NCI-H128 (cell line): ENCODE measurements around the gene PLEKHN1.

Experiments used
- DNase-seq: peaks from one replicate; lab custom pipeline; 2025; ENCODE audit not compliant: unreplicated experiment; lab: John Stamatoyannopoulos, UW

The PLEKHN1 gene

DNA sequence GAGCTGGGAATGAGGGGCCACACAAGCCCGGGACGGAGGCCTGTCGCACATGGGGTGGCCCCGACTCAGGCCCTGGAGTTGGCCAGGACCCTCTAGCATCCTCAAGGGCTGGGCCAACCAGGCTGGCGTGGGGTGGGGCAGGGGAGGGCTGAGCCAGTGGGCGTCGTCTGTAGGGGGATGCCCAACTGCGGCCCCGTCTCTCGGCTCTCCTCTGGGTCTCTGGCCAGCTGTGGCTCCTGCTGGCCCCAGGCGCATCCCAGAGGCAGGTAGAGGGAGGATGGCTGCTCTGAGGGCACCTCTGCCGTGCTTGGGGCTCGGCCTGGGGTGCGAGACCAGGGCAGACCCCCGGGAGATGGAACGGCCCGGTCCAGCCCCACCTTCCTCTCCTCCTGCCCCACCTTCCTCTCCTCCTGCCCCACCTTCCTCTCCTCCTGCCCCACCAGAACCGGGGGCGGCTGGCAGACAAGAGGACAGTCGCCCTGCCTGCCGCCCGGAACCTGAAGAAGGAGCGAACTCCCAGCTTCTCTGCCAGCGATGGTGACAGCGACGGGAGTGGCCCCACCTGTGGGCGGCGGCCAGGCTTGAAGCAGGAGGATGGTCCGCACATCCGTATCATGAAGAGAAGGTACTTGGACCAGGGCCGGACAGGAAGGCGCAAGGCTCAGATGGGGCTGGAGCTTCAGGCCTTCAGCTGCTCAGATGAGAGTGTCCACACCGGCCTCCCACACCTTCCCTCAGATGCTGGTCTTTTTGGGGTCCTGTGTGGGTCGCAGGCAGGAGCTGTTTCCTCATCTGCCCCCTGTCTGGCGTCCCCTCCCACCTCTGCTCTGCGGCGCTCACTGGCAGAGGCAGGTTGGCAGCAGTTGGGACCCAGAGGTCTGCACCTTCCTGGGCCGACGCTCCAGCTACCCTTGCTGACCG is 36.3 kb upstream of the PLEKHN1 start:
- no peak for DNase-seq

DNA sequence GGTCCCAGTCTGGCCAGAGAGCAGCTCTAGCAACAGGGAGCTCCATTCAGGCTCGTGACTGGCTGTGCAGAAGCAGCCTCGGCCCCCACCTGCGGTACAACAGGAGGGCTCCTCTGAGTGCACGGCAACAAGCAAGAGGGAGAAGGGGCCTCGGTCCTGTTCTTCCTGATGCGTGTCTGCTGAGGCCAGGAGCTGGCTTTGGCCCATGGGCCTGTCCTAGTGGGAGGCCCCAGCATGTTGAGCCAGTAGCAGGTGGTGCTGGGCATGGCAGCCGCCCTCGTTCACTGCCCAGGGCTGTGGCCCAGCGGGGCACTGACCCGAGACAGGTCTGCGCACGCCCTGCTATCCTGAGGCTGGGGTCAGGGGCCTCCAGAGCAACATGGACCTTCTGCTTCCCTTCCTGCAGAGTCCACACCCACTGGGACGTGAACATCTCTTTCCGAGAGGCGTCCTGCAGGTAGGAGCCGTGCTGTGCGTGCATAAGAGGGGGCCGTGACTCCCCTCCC is 35.6 kb upstream of the PLEKHN1 start:
- no peak for DNase-seq

DNA sequence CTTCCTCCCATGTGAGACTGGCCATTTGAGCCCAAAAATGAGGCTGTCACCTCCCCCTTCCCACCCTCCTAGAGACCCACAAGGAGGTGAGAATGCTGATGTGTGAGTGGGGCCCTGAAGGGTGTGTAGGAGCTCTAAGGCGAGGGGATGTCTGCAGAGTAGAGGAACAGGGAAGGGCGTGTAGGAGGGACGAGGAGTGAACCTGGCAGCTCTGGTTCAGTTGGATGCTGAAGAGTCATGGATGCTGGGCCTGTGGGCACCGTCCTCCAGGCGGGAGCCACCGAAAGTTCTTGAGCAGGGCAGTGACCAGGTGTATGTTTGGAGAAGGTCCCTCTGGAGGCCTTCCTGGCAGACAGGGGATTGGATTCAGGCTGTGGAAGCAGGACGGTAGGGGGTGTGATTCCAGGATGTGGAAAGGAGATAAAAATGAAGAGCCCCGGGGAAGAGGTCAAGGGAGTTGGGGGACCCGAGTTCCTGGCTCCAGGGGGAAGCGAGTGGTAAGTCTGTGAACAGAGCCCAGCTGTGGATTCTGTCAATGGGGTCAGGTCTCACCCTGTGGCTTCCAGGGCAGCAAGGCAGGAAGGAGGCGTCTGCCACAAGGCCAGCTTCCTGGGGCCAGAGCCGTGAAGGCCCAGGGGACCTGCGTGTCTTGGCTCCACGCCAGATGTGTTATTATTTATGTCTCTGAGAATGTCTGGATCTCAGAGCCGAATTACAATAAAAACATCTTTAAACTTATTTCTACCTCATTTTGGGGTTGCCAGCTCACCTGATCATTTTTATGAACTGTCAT is 34.7 kb upstream of the PLEKHN1 start:
- DNase-seq, result no peak

DNA sequence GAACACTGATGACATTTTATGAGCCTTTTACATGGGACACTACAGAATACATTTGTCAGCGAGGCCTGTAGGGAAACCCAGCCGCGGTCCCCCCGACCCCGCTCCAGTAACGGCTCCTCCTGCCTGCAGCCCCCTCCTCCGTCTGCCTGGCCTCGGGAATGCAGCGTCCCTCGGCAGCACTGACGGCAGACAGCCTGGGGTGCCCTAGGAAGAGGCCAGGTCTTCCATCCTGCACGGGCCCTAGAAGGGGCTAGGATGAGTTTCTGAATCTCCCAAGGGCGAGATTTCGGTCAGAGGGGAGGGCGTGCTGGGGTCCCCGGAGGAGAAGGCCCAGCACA is 34.1 kb upstream of the PLEKHN1 start:
- DNase-seq, result no peak

DNA sequence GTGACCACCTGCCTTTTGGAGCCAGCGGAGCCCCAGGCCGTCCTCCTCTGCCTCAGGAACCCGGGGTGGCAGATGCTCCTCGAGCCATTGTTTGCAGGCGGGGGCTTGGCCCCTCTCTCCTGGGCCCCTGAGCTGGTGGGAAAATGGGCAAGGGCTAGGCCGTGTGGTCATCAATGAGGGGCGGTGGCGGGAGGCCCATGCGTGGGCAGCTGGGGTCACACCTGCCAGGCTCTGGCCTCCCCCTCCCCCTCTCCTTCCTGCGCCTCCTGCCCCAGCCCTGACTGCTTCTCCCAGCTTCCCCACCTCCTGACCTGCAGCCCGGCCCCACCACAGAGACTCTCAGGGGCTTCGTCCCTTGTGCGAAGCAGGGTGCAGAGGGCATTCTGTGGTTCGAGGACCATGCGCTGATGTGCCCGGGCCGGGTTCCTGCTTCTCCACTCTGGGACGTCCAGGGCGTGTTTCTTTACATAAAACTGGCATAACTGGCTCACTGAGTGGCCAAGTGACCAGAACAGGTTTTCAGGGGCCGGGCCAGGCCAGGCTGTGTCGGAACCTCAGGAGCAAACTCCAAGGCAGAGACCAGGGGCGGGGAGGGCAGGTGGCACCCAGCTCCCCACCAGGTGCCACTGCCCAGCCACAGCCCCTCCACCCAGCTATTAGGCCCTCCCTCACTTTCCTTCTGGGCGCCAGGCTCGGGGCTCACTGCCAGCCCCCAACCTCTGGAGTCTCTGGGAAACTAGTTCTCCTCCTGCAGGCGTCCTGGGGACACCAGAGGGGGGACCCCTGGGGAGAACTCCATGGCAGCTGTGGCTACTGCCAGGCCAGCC is 33.3 kb upstream of the PLEKHN1 start:
- no peak for DNase-seq

DNA sequence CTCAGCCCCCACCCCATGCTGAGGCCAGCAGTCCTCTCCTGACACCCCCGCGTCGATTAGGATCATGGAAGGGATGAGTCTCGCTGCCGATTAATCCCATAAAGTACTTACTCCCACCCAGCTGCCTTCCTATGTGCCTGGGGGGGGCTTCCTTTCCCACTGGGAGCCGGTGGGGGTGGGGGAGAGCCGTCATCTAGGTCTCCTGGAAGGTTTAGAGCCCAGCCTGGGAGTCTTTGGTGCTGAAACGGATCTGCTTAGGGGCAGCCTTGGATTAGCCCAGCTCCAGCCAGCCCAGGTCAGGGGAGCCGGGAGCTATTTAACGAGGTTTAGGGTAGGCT is 32.7 kb upstream of the PLEKHN1 start:
- DNase-seq, result no peak

DNA sequence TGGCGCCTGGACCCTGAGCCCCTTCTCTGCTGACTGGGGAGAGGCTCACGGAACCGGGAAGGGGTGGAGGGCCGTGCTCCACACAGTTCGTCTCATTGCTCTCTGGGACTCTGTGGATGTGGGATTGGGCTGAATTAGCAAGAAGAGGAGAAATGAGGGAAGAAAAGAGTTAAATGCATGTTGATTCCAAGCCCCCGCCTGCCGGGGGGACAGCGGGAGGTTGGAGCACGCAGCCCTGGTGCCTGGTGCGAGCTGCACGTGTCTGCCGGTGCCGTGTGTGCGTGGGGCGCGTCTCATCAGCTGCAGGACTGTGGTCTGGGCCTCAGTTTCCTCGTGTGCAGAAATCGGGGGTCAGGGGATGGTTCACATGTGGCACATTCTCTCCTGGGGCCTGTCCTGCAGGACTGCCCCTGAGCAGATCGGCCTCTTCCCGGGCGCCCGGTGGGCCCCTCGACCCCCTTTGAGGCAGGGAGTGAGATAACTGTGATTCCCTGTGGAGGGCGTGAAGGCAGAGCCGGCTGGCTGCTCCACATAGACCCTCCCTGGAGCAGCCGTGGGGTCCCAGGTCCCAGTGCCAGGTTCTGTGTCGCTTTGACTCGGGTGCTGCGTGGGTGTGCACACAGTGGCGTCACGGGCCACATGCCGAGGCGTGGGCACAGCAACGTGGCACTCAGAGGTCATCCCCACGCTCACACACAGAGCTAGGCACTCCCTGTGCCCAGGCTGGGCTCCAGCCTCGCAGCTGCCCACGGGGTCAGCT is 31.1 kb upstream of the PLEKHN1 start:
- no peak for DNase-seq

DNA sequence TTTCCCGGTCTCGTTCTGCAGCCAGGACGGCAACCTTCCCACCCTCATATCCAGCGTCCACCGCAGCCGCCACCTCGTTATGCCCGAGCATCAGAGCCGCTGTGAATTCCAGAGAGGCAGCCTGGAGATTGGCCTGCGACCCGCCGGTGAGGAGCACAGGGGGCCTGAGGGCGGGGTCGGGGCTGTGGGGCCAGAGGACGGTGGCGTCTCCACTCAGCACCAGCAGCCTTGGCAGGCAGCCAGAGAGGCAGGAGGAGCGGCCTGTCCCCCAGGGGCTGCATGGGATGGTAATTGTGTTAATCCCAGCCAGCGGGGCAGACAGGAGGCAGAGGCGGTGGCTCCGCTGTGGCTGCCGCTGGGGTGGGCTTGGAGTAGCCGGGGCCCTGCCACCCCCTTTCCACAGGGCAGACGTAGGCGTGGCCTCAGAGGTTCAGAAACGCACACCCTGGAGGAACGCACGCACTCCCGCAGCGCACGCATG is 30.5 kb upstream of the PLEKHN1 start:
- peak; percentile 73 for DNase-seq

DNA sequence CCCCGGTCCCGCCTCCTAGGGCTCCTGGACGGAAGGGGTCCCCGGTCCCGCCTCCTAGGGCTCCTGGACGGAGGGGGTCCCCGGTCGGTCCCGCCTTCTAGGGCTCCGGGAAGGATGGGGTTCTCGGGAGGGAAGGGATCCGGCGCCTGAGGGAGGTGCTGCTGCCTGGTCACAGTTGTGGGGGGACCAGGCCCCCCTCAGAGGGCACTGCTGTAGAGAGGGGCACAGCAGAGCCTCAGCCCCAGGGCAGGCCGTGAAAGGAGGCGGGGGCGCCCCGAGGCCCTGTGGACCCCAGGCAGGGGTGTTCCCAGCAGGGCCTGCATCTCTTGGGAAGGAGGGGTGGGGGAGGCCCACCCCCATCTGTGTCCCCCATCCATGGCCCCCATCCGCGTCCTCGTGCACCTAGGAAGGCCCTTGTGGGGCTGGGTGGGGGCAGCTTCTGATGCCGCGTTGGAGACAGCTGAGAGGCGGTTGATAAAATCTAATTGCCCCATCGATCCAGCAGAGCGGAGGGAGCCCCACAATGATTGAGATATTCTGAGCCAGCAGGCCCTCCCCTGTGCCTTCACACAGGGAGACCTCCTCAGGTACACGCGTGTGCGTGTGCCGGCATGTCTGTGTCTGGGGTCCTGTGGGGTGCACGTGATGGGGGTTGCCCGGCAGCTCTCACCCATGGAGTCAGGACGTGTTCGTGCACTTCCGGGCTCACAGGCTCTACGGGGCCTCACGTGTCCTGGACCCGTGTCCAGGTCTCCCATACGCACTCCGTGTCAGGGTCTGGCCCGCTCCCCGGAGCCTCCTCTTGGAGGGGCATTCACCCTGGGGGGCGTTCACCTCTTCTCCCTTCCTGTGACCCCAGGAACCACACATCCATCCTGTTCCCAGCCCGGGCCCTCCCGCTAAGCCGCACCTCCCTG is 29.7 kb upstream of the PLEKHN1 start:
- DNase-seq, result no peak

DNA sequence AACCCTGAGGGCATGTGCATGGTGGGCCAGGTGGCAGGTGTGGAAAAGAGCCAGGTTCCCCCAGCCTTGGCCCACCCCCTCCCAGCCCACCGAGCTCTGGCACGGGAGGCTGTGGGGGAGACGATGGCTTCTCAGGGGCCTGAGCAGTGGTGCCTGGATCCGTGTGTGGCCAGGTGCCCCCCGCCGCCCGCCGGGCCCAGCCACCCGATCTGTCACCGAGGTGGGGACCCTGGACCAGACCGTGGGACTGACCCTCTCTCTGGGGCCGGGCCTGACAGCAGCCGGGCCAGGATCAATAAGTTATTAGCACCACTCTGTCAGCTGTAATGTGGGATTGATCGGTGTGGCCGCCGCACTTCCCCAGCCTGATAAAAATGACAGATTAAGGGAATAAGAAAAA is 28.8 kb upstream of the PLEKHN1 start:
- no peak for DNase-seq

DNA sequence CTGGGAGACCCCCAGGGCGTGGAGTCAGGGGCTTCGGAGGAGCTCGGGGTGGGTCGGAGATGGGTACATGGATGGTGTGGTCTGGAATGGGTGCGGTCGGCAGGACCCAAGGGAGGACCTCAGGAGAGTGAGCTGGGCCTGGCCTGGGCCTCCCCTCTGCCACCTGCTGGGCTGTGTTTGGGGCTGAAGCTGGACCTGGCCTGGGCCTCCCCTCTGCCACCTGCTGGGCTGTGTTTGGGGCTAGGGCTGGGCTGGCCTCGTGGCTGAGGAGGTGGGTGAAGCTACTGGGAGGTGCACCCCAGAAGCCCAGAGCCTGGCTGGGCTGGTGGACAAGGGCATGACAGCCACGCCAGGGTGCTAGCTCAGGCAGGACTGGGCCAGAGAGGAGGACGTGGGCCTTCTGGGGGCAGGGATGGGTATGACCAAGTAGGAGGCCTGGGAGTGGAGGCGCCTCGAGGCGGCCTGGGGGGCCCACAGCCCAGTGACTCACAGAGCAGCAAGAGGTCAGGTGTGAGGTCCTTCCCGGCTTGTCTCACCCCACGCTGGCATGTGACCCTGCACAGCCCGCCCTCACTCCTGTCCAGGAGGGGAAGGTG is 28.1 kb upstream of the PLEKHN1 start:
- DNase-seq, result no peak

DNA sequence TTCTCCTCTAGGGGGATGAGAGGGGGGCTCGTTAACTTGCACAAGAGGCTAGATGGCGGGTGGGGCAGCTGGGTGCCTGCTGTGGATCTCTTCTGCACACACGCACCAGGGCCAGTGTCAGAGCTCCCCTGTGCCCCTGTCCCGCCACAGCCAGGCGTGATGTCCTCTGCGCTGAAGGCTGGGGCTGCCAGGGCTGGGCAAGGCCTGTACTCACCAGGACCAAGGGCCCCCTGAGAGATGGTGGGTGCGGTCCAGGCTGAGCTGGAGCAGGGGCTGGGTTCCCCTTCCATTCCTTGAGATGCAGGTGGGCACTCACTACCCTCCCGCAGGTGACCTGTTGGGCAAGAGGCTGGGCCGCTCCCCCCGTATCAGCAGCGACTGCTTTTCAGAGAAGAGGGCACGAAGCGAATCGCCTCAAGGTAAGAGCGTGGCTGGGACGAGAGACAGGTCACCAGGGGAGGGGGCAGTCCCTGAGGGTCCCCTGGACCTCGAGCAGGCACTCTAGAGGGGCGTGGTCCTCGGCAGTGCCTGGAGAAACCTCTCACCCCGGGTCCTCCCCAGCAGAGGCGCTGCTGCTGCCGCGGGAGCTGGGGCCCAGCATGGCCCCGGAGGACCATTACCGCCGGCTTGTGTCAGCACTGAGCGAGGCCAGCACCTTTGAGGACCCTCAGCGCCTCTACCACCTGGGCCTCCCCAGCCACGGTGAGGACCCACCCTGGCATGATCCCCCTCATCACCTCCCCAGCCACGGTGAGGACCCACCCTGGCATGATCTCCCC is 27.4 kb upstream of the PLEKHN1 start:
- no peak for DNase-seq

DNA sequence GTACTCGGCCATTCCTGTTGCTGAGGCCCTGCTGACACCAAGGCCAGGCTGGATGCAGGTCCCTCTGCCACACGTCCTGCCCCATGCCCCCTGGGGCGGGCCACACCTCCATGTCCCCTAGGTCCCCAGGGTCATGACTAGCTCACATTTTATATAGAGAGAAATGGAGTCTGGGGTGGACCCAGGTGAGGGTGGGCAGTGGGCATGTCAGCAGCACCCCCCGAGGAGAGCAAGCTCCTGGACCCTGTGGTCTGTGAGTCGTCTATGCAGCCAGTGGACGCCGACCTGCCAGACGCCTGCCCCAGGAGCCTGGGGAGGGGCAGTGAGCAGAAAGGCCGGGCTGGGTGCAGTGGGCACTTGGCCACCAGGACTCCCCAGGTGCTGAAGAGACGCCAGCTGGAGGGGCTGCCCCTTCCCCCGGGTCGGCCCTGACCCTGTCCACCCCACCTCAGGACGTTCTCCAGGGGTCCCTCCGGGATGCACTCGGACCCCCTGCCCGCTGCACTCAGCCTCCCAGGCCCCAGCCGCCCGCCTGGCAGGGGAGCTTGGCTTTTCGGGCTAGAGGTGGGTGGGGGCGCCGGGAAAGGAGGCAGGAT is 26.7 kb upstream of the PLEKHN1 start:
- DNase-seq, result no peak

DNA sequence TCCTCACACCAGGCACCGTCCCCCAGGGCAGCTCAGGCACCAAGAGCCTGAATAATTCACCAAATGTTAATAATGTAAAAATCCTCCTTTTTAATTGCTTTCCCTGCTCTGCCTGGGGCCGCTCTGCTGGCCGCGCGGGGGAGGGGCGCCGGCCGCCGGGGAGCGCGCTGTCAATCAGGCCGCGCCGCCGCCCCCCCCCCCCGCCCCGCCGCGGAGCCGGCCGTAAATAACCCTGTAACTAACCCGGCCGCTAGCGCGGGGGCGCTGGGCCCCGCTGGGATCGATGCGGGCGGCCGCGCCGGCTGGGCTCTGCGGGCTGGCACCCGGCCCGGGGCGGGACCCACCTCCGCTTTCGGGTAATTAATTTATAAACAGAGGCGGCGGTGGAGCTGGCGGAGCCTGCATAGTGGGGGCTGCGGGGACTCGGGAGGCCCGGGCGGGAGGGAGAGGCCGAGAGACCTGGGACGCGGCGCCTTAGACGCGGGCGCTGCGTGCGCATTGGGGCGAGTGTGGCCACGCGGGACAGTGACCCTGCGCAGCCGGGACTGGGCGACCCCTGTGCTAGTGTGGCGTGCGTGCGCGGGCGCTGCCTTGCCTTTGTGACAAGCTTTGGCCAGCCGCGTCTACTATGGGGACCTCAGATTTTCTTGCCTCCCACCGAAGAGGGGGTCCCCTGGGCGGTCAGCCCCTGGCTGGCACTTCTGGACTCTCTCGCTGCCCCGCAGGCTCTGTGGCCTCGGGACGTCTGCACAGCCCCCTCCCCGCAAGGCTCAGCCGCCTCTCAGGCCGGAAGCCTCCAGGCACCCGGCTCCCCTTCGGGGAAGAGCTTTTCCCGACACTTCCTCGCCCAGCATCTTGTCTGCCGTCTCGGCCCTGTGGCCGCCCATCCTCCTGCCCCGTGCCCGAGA is 25.9 kb upstream of the PLEKHN1 start:
- DNase-seq, result peak; percentile 25

DNA sequence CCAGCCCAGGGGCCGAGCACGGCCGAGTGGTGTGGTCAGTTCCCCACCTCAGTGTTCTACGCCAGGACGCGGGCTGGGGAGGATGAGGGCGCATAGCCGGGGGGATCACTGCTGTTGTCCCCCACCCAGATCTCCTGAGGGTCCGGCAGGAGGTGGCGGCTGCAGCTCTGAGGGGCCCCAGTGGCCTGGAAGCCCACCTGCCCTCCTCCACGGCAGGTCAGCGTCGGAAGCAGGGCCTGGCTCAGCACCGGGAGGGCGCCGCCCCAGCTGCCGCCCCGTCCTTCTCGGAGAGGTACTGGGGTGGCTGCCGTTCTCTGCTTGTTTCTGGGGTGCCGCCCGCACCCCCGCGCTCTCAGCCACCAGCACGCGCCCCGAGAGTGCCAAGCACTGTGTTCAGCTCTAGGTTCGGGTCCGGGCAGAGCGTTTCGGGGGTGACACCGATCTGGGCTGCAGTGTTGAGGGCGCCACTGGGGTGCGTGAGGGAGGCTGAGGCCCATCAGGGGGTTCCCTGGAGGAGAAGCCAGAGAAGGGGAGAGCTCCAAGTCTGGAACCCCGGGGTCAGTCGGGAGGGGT is 25.2 kb upstream of the PLEKHN1 start:
- DNase-seq, result no peak

DNA sequence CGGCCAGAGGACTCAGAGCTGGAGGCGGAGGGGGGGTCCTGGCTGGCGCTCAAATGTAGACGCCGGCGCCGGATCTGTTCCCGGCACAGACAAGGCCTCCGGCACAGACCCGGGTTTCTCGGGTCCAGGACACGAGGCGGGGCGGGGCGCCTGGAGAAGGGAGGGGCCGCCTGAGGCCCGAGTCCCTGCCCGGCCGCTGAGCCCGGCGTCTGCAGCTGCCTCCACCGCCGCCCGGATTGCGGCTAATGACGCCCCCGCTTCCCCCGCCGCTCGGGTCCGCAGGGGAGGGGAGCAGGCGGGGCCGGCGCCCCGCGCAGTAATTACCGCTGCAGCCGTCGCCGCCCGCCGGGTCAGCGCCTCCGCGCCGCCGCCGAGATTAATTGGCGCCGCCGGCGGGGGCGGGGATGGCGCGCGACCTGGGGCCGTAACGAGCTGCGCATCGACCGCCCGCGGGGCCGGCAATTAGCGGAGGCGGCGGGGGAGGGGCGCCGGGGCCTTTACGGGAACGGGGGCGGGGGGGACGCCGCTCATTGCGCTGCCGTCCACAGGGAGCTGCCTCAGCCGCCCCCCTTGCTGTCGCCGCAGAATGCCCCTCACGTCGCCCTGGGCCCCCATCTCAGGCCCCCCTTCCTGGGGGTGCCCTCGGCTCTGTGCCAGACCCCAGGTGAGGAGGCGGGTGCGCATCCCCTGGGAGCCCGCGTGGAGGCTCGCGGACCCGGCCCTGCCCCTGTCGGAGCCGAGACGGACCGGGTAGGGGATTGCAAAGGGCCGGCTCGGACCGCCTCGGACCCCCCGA is 24.5 kb upstream of the PLEKHN1 start:
- no peak for DNase-seq
